ENCODE data around the gene TSPAN14.

DNA sequence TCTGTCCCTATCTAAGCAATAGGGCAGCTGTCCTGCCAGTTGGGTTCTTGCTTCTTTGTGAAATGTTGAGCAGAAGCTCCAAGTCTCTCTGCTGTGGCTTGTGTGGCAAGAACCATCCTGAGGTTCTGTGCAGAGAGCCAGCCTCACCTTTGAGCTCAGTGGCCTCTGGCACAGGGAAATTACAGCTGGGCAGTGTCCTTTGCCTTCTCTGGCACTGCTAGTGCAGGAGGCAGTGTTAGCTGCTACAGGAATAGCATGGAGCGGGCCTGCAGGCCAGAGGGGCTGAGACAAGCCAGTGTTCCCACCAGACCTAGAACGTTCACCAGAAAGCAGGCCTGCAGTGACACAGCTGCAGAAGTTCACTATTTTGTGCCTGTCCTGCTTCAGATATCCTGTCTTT, 44.0 kb upstream of the TSPAN14 start:
- no peak for TF ChIP-seq CTCF (IDR thresholded peaks at IDR 0.05; ENCODE audit: low read depth, low read length)
- TF ChIP-seq POLR2A (IDR thresholded peaks at IDR 0.05; ENCODE audit: extremely low read depth, insufficient read length): no peak
- TF ChIP-seq MYC (IDR thresholded peaks at IDR 0.05; ENCODE audit: low read depth, low read length): no peak

Measured in NB4 (cell line).